ENCODE results near the gene ABR. TPM values are rescaled to one million over a fixed set of nuclear protein-coding genes. Genes with fewer than 3 reads are reported as not detected.

The ABR gene
- total and polyA plus RNA-seq, 2 of the 8 experiments (the other 6 are each of a cell fraction or from before 2014, with no cell fraction given) = 44.8 to 47.2 TPM

GRCh38 chr17:1124896-1125787, 54.6 kb downstream of the ABR start:
- WGBS, 2 experiments (ENCODE audit: extremely low coverage in 1 of 2, insufficient coverage in 1 of 2, insufficient read length in 1 of 2, insufficient replicate concordance in 2 of 2, low coverage in 1 of 2, low lambda C conversion rate in 2 of 2, missing lambda C conversion rate in 1 of 2) = 92% methylated on average over 25 of the region's 53 CpGs; no CpG with 5 or more reads in 1 of the 2 experiments
- ChIA-PET POLR2A (ENCODE audit: partially characterized antibody) (interaction anchor here (0.6 to 1.2 kb wide), 2 partner anchors 53 to 63 kb away, joined by 3 to 4 read pairs; no protein-coding TSS in a partner anchor), CTCF (ENCODE audit: partially characterized antibody) (interaction anchor here (0.7 to 8.5 kb wide), 6 partner anchors 12 to 62 kb away, joined by 4 to 178 read pairs (median 16); no protein-coding TSS in a partner anchor)
- Histone ChIP-seq H3K4me2 (ENCODE audit: insufficient read depth in 1 of 2, low read depth in 2 of 2, low read length in 2 of 2) (no peak overlapping the region), H3K27me3 (replicated peaks in 1 of 4; ENCODE audit: control insufficient read depth in 3 of 4, extremely low read depth in 1 of 4, insufficient read depth in 3 of 4, low read length in 3 of 4) (peaks cover 0 to 2% (median 0%) of the 10 kb centered on the region in 4 experiments; a peak in 1 of 7 replicates), H4K8ac (ENCODE audit: extremely low read depth, insufficient read depth, low read length) (no peak overlapping the region), H3K18ac (ENCODE audit: extremely low read depth, low read length) (no peak overlapping the region; the same call in 1 of the 2 replicates), H3K4me1 (replicated peaks in 1 of 4; ENCODE audit: control insufficient read depth in 3 of 4, insufficient read depth in 4 of 4, low read length in 3 of 4) (peaks cover 0 to 7% (median 4%) of the 10 kb centered on the region in 4 experiments; a peak in 5 of 7 replicates), H3K56ac (replicated peaks; ENCODE audit: insufficient read length, low read depth, low read length) (no peak overlapping the region), H3K79me1 (ENCODE audit: low read depth, low read length) (0 out of 2 replicates have a peak, but pooled peaks cover 2% of the 10 kb centered on the region), H2BK120ac (replicated peaks; ENCODE audit: low read depth, low read length) (no peak overlapping the region), H4K5ac (ENCODE audit: insufficient read length, low read depth, low read length) (no peak overlapping the region), H3K14ac (ENCODE audit: insufficient read length) (no peak overlapping the region), H3K23me2 (ENCODE audit: low read depth, low read length) (no peaks in the 10 kb centered on the region), H2BK5ac (ENCODE audit: low read depth, low read length) (no peak overlapping the region), H4K91ac (replicated peaks; ENCODE audit: insufficient read length, low read length) (no peak overlapping the region), H3K9me3 (ENCODE audit: insufficient read depth in 2 of 2, low read depth in 1 of 2, low read length in 1 of 2) (no peaks in the 10 kb centered on the region), H3K4ac (replicated peaks; ENCODE audit: insufficient read length, low read depth, low read length) (no peak overlapping the region), H3K4me3 (ENCODE audit: extremely low read depth in 1 of 4, insufficient read depth in 2 of 4, low read depth in 3 of 4, low read length in 4 of 4) (no peak overlapping the region), H2AFZ (ENCODE audit: low read length) (no peak overlapping the region), H2BK15ac (ENCODE audit: low read length) (no peak overlapping the region), H3K27ac (ENCODE audit: low read depth, low read length) (no peak overlapping the region), H2BK12ac (ENCODE audit: low read depth, low read length) (no peak overlapping the region), H3K79me2 (ENCODE audit: control insufficient read depth in 1 of 2, insufficient read depth in 2 of 2, low read length in 2 of 2) (no peaks in the 10 kb centered on the region), H2AK5ac (ENCODE audit: low read depth, low read length) (no peak overlapping the region), H2BK20ac (ENCODE audit: low read length) (no peak overlapping the region), H3K23ac (ENCODE audit: insufficient read length) (no peak overlapping the region), H4K20me1 (replicated peaks in 1 of 2; ENCODE audit: control insufficient read depth in 1 of 2, insufficient read depth in 2 of 2, low read length in 2 of 2) (peaks cover 3 to 4% of the 10 kb centered on the region in 2 experiments), H3K9ac (replicated peaks in 1 of 4; ENCODE audit: extremely low read depth in 1 of 4, low read depth in 3 of 4, low read length in 3 of 4) (no peak overlapping the region), H3K36me3 (ENCODE audit: control insufficient read depth in 2 of 4, insufficient read depth in 4 of 4, low read length in 3 of 4) (no peaks in the 10 kb centered on the region)
- DNase-seq (ENCODE audit: low read depth in 1 of 2, low spot score in 2 of 2) = no peak
- FAIRE-seq = no peak
- TF ChIP-seq TAF1 (IDR thresholded peaks at IDR 0.05; ENCODE audit: low read depth, low read length) (no peak), NANOG (IDR thresholded peaks at IDR 0.05; ENCODE audit: insufficient read depth, low read depth, low read length, poor library complexity, severe bottlenecking) (no peak), HDAC6 (IDR thresholded peaks at IDR 0.05; ENCODE audit: low read depth, low read length) (no peak), CEBPB (IDR thresholded peaks at IDR 0.05; ENCODE audit: low read depth, low read length) (no peak), CHD2 (IDR thresholded peaks at IDR 0.05; ENCODE audit: low read length) (no peak), USF2 (IDR thresholded peaks at IDR 0.05; ENCODE audit: low read length) (no peak), EP300 (IDR thresholded peaks at IDR 0.05; ENCODE audit: borderline replicate concordance in 1 of 2, low read depth in 2 of 2, low read length in 2 of 2) (no peak), BRCA1 (IDR thresholded peaks at IDR 0.05; ENCODE audit: low read depth, low read length) (no peak), BCL11A (IDR thresholded peaks at IDR 0.05; ENCODE audit: low read depth in 2 of 2, low read length in 2 of 2) (no peak), SAP30 (IDR thresholded peaks at IDR 0.05; ENCODE audit: insufficient read depth, insufficient replicate concordance, low read length) (no peak)
